ENCODE results near the gene TRAF1. TPM values are rescaled to one million over a fixed set of nuclear protein-coding genes. Genes with fewer than 3 reads are reported as not detected.

The TRAF1 gene
- total and polyA plus RNA-seq, 3 donors from 2014 or later, result 3.9 to 8.6 (median 6.5) TPM

DNA sequence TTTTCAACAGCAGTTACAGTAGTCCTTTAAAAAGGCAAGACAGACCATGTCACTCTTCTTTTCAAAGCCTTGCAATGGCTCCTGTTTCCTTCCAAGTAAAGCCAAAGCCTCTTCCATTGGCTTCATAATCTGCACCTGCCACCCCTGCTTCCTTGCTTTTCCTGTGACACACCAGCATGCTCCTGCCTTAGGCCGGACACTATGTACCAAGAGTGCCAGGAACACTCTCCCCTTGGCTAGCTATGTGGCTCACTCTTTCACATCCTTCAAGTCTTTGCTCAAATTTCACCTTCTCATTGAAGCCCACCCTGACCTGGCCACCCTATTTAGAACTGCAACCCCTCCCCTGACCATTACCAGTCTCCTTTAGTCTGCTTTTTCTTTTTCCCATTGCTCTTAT is 22.2 kb upstream of the TRAF1 start:
- peaks cover 10% of the 10 kb centered on the region for H3K4me1 ChIP-seq
- intact Hi-C loops (cut with DNase I; ENCODE audit: low total_unique reads), result no loop called here
- H3K27me3 ChIP-seq, result no peaks in the 10 kb centered on the region
- TF ChIP-seq POLR2A (IDR thresholded peaks at IDR 0.05), result no peak
- TF ChIP-seq, protein P1, sequence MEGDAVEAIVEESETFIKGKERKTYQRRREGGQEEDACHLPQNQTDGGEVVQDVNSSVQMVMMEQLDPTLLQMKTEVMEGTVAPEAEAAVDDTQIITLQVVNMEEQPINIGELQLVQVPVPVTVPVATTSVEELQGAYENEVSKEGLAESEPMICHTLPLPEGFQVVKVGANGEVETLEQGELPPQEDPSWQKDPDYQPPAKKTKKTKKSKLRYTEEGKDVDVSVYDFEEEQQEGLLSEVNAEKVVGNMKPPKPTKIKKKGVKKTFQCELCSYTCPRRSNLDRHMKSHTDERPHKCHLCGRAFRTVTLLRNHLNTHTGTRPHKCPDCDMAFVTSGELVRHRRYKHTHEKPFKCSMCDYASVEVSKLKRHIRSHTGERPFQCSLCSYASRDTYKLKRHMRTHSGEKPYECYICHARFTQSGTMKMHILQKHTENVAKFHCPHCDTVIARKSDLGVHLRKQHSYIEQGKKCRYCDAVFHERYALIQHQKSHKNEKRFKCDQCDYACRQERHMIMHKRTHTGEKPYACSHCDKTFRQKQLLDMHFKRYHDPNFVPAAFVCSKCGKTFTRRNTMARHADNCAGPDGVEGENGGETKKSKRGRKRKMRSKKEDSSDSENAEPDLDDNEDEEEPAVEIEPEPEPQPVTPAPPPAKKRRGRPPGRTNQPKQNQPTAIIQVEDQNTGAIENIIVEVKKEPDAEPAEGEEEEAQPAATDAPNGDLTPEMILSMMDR (IDR thresholded peaks at IDR 0.05), result no peak
- H3K4me3 ChIP-seq, result no peak overlapping the region
- DNase-seq, result no peak
- no peaks in the 10 kb centered on the region for H3K9me3 ChIP-seq
- no peaks in the 10 kb centered on the region for H3K36me3 ChIP-seq (ENCODE audit: low read depth, missing control alignments)
- no peak overlapping the region for H3K27ac ChIP-seq
- WGBS, 2 donors, result 97 to 100% methylated on average over 1 of the region's 1 CpG

DNA sequence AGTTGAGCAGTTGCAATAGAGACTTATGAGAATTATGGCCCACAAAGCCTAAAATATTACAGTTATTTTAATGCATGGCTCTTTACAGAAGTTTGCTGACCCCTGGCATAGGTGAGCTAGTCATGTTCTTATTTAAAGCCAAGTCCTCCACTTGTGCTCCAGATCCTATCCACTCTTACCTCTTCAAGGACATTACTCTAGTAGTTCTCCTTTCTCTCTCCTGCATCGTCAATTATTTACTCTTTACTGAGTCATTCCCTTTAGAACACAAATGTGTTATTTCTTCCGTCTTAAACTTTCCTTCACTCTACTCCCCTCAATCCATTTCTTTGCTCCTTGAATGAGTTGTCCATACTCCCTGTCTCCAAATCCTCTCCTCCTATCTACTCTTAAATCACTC is 20.6 kb upstream of the TRAF1 start:
- Histone ChIP-seq H3K27me3 (no peaks in the 10 kb centered on the region), H3K9me3 (no peaks in the 10 kb centered on the region), H3K4me1 (peaks cover 11% of the 10 kb centered on the region), H3K36me3 (ENCODE audit: low read depth, missing control alignments) (no peaks in the 10 kb centered on the region), H3K4me3 (no peak overlapping the region), H3K27ac (no peak overlapping the region)
- DNase-seq, result no peak
- 87 to 96% methylated on average over 2 of the region's 2 CpGs for WGBS, 2 donors
- intact Hi-C loops (cut with DNase I; ENCODE audit: low total_unique reads), result no loop called here
- TF ChIP-seq, protein P1 (IDR thresholded peaks at IDR 0.05), result no peak
- TF ChIP-seq POLR2A (IDR thresholded peaks at IDR 0.05), result no peak

DNA sequence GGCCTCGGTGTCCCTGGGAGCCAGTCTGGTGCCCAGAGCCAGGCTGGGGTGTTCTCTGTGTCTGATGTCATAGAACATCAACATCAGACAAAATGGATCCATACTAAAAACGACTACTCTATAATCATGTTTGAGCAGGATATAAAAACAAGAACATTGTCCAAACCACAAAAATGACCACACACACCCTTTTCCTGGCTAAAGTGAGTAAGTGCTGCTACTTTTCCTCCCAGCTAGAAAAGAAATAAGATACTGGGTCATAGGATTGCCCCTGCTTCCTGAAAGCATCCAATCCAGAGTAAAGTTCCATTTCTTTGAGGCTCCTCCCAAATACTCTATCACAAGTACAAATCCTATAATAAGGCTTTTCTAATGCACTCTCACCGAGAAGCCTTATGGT is 19.7 kb upstream of the TRAF1 start:
- peaks cover 13% of the 10 kb centered on the region for H3K4me1 ChIP-seq
- no peaks in the 10 kb centered on the region for H3K9me3 ChIP-seq
- DNase-seq, result no peak
- no peaks in the 10 kb centered on the region for H3K36me3 ChIP-seq (ENCODE audit: low read depth, missing control alignments)
- H3K4me3 ChIP-seq, result no peak overlapping the region
- no peaks in the 10 kb centered on the region for H3K27me3 ChIP-seq
- WGBS, 2 donors, result 76 to 90% methylated on average over 3 of the region's 3 CpGs
- intact Hi-C loops (cut with DNase I; ENCODE audit: low total_unique reads), result no loop called here
- TF ChIP-seq, protein P1 (IDR thresholded peaks at IDR 0.05), result no peak
- no peak for TF ChIP-seq POLR2A (IDR thresholded peaks at IDR 0.05)
- H3K27ac ChIP-seq, result no peak overlapping the region

DNA sequence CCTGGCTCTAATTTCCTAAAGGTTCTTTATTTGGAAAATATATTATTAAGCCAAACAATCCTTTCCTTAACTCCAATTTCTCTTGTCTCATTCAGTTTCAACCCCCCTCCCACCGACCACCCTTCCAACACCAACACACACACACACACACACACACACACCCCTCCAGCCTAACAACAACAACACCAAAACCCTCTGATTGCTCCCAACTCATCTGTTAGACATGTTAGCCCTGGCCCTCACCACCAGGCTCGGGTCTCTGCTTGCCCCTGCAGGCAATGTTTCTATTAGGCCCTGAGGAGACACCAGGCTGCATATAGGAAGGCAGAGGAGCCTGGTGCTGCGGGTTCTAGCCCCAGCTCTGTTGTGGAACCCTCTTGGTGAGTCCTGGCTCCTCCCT is 18.4 kb upstream of the TRAF1 start:
- H3K9me3 ChIP-seq, result no peaks in the 10 kb centered on the region
- no peak for TF ChIP-seq POLR2A (IDR thresholded peaks at IDR 0.05)
- TF ChIP-seq, protein P1 (IDR thresholded peaks at IDR 0.05), result no peak
- peaks cover 16% of the 10 kb centered on the region for H3K4me1 ChIP-seq
- DNase-seq, result no peak
- H3K4me3 ChIP-seq, result no peak overlapping the region
- no peaks in the 10 kb centered on the region for H3K36me3 ChIP-seq (ENCODE audit: low read depth, missing control alignments)
- intact Hi-C loops (cut with DNase I; ENCODE audit: low total_unique reads), result no loop called here
- H3K27ac ChIP-seq, result no peak overlapping the region
- H3K27me3 ChIP-seq, result no peaks in the 10 kb centered on the region
- WGBS, 2 donors, result 72 to 91% methylated on average over 3 of the region's 3 CpGs

DNA sequence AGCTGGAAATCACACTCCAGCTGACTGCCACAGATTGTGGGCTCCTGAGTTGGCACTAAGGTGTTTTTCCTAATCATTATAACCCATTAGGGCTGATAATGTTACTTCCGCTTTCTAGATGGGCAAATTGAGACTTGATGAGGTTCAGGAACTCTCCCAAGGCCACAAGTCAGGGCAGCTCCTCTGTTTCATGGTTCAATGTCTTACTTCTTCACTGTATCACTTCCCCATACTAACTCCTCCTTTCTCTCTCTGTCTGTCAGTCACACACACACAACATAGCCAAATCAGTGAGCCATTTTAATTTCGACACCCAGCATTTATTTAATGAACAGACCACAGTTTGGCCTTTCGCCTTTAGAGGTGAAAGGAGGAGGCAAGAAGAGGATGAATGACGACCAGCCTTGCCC is 17.8 kb upstream of the TRAF1 start:
- 76 to 83% methylated on average over 4 of the region's 4 CpGs for WGBS, 2 donors
- H3K9me3 ChIP-seq, result no peaks in the 10 kb centered on the region
- DNase-seq, result no peak
- intact Hi-C loops (cut with DNase I; ENCODE audit: low total_unique reads), result no loop called here
- no peak overlapping the region for H3K27ac ChIP-seq
- no peaks in the 10 kb centered on the region for H3K27me3 ChIP-seq
- no peak overlapping the region for H3K4me3 ChIP-seq
- H3K36me3 ChIP-seq (ENCODE audit: low read depth, missing control alignments), result no peaks in the 10 kb centered on the region
- TF ChIP-seq, protein P1 (IDR thresholded peaks at IDR 0.05), result no peak
- no peak for TF ChIP-seq POLR2A (IDR thresholded peaks at IDR 0.05)
- peaks cover 16% of the 10 kb centered on the region for H3K4me1 ChIP-seq

All from testis (tissue), 3 donors.